Neural progenitor cell (in vitro differentiated cells): ENCODE data around the gene F7.

Experiments
- CTCF ChIP-seq: fragments of 200-600 bp; sonication (generic); IDR thresholded peaks from 2 replicates; pipeline ENCODE4 v1.5.1; 2017; ENCODE audit warnings: antibody characterized with exemption, mild to moderate bottlenecking
- EZH2phosphoT487 ChIP-seq: fragments of 200-600 bp; sonication (generic); IDR thresholded peaks from 2 replicates; pipeline ENCODE4 v1.6.1; 2017; ENCODE audit warnings: antibody characterized with exemption

GRCh38 chr13:113096745-113097305, 8.8 kb upstream of the F7 start:
- TF ChIP-seq CTCF = no peak
- TF ChIP-seq EZH2phosphoT487 = no peak
